ENCODE data around the gene VGF.

GRCh38 chr7:101159696-101160674, 5.4 kb downstream of the VGF start:
- TF ChIP-seq CTCF (IDR thresholded peaks at IDR 0.05) (no peak), POLR2A (IDR thresholded peaks at IDR 0.05) (no peak)
